GM19238 (cell line): ENCODE results near the gene ICA1L.

Source experiments
- DNase-seq: peaks from one replicate; pipeline ENCODE4 v3.0.0; 2011; ENCODE audit warnings: low spot score; ENCODE audit not compliant: insufficient read length

Gene ICA1L

DNA sequence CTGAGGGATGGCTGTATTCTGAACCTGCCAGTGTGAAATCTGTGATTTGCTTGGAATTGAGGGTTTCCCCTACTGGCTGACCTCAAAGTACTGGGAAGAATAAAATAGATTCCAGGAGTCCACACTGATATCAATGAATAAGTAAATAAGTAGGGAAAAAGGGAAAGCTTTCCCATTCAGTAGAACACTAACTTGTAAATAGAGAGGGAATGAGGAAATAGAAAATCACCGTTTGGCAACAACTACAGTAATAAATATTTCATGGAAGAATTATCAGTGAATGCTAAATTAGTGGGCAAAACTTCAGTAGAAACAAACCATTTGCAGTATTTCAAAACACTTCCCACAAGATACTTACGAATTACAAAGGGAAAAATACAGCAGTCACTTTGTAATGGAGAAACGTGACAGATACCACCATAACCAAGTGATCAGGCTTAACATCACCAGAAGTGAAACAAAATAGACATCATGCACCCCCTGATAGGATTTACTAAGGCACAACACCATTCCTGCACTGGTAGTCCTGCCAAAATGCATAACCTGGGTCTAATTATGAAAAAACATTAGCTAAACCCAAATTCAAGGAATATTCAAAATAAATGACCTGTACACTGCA lies 88.5 kb downstream of the ICA1L start:
- DNase-seq, result no peak

DNA sequence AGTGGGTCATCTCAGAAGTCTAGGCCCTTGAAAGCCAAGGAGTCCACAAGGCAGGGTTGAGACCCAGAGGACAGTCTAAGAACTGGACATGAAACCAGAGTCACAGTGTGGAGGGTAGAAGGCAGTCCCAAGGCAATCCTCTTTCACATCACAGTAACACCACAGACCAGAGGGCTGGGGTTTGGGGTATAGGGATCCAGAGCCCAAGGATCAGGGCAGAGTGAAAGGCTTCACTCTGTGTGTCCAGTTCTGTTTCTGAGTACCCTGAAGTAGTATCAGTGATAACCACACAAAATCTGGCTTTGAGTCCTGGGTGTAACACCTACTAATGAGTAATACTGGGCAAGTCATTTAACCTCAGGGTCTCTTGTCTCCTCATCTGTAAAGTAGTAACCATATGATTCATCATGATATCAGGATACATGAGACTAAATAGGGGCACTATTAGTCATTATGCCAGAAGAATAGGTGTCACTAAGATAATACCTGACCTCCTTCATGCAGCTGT lies 91.0 kb downstream of the ICA1L start:
- peak; percentile 9 for DNase-seq

DNA sequence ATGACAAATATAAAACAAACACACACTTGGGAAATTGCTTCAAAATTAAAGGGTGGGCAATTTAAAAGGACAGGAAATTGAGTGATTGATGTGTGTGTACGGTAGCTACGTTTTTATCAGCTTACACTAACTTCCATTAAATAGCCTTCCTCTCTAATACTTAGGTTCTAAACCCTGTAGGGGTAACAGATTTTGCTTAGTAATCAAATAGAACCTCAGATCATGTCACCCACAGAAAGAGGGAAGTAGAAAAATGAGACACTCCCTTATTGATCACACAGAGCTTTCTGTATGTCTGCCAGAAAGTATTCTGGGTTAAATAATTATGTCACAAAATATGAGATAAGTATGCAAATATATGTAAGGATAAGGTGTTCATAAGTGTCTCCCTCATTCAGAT lies 93.3 kb downstream of the ICA1L start:
- no peak for DNase-seq

DNA sequence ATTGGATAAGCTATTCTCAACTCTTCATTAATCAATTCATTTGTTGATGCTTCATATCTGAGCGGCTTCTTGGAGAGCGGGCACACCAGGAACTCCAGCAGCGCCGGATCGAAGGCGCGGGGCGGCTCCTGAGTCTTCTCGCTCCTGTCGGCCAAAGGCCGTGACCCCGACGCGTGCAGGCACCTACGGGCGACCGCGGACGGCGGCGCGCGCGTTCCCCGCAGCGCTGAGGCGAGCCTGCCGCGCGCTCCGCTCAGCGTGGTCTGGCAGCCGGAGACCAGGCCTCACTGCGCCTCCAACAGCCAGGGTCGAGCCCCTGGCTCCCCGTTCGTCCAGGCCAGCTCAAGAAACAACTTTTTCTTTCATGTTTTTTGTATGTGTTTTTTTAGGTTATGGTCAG lies 97.5 kb downstream of the ICA1L start:
- no peak for DNase-seq

DNA sequence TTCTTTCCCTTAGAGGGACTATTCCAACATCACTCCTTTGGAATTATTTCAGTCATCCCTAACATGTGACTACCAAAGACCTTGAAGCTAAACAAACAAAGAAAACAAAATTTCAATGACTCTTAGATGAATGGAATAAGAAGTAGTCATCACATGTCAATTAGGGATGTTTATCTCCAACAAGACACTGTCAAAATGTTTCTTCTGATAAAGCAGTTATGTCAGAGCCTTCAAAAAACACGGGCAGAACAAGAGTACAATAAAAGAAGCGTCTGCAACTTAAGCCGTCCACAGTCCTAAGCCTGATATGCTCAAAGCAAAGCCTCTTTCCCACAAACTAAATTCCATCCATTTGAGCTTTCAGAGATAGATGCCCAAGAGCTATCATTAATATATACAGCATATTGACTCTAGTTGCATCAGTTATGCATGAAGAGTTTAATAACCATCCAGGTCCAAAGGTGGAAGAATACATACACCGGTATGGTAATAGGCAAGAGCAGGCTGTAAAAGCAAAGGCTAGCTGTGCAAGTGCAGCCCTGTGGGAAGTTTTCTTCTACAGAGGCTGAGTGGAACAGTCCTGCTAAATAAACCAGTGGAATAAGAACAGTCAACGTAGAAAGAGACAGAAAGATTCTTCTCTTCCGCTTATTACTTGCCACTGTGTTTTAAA lies 98.1 kb downstream of the ICA1L start:
- no peak for DNase-seq

DNA sequence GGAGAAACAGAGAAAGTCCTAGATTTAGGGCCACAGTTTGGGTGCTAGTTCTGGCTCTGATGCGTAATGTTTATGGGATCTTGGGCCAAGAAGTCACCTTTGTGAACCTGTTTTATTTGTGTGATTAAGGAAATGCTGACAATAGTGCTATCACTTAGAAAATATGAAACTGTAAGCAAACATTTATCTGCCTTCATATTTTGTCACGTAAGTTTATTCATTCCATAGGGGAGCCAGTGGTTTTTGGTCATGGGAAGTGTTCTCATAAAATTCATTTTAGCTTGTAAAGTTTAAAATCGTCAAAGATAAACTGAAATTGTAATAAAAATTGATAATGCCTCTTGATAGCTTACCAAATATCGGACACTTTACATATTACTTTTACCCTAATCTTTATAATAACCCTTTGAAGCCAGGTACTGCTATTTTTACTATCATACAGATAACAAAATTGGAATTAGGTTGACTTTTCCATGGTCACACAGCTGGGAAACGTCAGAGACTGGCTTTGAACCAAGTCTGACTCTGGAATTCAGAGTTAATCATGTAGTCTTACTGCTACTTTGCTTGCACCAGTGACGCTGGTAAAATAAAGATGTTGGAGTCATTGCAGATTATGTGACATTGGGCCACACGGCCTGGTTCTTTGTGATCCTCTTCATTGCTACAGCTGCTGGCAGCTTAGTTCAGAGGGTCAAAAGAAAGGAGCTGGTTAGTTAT lies 99.7 kb downstream of the ICA1L start:
- no peak for DNase-seq

DNA sequence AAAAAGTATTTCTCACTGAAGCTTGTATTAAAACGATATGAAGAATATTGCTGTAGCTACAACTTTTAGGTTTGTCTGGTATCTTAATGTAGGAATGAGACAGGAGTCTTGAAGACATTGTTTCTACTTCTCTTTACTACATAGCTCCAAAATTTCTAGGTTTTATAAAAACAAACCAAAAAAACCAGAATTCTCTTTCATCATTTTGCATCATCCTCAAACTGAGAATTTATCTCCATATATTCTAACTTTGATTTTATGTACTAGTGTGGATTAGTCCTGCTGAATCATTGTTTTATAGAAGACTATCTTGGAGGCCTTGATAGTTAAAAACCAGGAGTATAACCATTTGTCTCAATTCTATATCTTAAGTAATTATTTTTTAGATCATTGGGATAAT lies 100.2 kb downstream of the ICA1L start:
- DNase-seq, result no peak

DNA sequence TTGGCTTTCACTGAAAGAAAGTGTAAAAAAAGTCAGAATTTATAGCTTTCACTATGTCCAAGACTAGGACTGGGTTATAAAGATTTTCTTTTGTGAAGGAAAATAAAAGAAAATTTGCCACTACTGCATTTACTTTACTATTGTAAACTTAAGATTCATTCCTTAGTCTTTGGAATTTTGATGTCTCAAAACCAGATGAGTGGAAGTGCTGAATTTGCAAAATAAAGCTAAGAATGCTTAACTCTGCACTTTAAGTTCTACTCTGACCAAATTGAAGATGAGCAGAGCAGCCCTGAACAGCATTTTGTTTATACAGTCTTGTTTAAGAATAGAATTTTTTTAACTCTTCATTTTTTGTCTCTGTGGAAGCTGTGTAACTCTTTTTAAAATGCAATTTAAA lies 102.4 kb downstream of the ICA1L start:
- DNase-seq, result no peak

DNA sequence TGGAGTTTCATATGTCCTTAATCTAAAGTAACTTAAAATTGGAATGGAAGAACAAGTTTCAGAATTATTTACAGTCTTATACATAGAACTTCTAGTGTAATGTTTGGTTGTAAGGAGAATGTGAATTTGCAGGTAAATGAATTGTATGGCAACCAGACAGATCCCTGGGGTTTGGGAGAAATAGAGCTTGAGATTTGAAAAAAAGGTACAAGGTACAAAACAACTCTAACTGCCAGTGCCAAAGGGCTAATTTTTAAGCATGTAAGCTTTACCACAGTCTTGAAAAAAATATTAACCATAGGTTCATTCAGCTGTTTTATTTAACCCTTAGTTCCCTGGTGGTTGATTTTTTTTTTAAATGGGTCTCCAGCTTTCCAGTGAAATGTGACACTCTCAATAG lies 103.3 kb downstream of the ICA1L start:
- DNase-seq, result no peak

DNA sequence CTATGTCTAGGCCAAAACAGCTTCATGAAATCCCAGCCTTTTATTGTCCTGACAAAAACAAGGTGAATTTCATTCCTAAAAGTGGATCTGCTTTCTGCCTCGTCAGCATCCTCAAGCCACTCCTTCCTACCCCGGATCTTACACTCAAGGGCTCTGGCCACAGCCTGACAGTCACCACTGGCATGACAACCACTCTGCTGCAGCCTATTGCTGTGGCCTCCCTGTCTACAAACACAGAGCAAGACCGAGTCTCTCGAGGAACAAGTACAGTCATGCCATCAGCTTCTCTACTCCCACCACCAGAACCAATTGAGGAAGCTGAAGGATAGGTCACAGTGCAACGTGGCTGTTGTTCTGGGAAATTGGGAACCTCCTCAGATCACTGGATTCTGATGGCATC lies 106.1 kb downstream of the ICA1L start:
- DNase-seq, result no peak

DNA sequence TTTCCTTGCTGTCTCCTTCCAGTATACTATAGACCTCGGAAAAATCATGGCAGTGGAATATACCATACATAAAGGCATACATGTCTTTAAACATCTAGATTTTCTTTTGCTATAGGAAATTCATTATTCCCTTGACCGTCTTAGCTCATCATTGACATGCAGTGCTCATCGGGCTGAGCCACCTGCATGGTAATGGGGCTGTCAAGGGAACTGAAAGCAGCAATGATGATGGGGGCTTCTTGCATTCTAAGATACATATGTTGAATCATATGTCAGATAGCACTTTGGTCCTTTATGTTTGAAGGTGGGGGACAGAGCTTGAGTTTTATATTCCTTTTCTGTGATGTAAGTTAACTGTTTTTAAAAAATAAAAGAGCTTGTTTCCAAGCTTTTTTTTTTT lies 106.6 kb downstream of the ICA1L start:
- no peak for DNase-seq

DNA sequence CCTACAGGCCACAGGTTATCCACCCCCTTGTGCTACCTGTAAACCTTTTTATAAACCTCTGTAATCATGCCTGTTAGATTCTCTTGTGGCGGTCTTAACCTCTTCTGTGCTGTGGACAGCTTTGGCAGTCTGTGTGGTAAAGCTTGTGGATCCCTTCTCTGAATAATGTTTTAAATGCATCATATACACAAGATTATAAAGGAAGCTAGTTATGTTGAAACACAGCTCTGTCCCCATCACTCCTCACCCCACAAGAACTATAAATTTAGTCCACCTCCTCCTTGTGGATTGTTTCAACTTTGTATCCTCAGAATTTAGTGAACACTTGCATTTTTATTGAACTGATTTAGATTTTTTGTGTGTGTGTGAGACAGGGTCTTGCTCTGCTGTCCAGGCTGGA lies 107.7 kb downstream of the ICA1L start:
- no peak for DNase-seq

DNA sequence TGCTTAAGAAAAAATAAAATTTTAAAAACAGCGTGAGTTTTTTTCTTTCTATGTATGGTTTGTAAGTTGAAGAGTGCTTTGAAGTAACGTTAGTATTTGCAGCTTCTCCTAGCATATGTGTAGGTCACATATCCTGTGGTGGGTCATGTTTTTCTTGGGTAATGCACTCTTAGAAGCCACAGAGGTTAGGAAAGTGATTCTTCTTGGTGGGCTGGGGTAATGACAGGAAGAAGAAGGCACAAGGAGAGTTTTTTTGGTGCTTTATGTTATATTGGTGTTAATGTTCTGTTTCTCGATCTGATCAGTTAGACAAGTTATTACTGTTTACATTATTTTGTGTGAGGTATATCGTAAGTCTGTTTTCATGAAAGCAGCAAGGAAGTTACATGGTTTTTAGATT lies 109.0 kb downstream of the ICA1L start:
- no peak for DNase-seq

DNA sequence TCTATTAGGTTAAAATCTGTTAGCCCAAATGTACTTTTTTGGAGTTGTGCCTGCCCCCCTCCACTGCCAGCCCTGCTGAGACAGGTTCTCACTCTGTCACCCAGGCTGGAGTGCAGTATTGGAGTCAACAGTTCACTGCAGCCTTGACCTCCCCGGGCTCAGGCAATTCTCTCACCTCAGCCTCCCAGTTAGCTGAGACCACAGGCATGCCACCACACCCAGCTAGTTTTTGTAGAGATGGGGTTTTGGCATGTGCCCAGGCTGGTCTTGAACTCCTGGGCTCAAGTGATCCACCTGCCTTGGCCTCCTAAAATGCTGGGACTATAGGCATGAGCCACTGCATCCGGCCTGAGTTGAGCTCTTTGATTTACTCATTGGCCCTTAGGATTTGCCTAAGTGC lies 110.7 kb downstream of the ICA1L start:
- DNase-seq, result no peak

DNA sequence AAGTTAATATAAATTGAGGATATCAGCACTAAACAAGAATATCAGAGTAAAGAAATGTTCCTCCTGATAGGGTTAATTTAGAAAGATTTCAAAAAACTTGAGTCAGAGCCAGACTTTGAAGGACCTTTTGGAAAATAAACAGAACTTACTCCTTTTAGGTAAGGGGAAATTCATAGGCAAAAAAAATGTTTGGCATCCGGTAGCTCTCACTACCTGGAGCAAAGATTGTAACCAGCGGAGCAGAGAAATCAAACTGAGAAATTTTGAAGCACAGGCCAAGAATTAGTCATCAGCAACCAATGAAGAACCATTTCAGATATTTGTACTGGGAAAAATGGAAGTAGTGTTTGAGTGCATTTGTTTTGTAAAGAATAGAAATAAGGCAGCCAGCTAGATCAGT lies 113.0 kb downstream of the ICA1L start:
- no peak for DNase-seq

DNA sequence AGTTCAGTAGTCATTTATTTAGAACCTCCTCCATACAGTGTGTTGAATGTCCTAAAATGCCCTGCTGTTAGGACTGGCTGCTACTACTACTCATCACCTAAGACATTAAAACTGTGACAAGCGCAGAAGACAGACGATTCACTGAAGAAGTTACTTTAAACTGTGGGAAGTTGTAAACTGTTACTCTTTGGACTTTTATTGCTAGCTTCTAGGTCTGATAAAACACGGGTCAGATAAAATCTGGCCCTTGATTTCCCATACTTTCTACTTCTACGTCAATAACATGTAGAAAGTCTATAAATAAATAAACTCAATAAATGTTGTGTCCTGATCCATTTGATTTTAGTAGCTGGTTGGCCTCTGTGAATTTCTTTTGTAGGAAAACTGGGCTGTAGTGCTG lies 113.4 kb downstream of the ICA1L start:
- DNase-seq, result no peak

DNA sequence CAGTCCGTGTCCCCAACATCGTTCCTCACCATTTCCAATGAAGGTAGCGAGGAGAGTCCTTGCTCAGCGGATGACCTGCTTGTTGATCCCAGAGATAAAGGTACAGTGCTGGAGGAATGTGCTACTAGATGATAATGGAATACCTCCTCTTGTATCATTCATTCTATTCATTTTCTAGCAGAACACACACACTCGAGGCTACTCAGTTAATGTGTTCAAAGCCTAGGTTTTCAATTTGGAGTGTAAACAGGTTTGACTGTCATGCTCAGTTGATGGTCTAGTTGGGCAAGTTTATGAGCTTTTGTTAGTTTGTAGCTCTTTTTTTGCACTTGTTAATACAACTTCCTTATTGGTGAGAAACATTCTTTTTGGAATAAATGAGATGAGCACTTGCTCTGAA lies 114.2 kb downstream of the ICA1L start:
- no peak for DNase-seq

DNA sequence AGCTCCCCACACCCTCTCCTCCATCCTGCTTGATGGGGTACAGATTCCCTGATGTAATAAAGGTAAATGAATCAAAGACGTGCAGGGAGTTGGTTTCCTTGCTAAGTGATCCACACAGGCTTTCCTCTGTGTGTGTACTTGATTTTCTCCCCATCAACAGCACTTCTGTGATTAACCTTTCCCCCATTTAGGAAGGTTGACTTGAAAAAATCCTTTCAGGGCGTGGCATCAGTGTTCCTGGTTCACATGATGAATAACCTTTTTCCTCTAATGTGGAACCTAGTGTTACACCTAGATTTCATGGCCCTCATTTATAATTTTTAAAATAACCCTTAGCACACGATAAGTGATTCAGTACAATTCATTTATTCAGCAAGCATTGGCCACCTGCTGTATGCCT lies 115.0 kb downstream of the ICA1L start:
- DNase-seq, result no peak

DNA sequence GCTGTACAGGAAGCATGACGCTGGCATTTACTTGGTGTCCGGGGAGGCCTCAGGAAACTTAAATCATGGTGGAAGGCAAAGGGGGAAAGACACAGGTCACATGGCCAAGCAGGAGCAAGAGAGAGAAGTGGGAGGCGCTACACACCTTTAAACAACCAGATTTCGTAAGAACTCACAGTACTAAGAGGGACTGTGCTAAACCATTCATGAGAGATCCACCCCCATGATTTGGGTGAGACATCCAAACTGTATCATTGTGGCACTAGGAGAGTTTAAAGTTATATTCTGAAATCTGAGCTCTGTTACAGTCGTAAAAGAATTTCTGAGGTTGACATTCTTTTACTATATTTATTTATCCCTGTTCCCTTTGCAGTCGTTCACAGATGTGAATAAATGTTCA lies 116.6 kb downstream of the ICA1L start:
- DNase-seq, result no peak

DNA sequence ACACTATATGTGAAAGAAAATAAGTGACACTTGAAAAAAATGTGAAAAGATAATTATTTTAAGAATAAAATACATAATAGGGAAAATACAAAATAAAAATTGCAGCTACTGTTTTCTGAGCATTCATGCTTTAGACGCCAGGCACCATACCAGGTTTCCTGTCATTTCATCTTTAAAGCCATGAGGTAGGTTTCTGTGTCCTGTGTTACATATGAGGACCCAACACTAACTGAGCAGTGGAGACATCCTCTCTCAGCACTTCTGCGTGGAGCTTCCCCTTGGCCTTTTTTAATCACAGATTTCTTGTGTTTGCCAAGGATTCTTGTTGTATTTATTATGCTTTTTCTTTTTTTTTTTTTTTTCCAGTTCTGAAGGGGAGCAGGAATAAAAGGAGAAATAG lies 119.5 kb downstream of the ICA1L start:
- no peak for DNase-seq

DNA sequence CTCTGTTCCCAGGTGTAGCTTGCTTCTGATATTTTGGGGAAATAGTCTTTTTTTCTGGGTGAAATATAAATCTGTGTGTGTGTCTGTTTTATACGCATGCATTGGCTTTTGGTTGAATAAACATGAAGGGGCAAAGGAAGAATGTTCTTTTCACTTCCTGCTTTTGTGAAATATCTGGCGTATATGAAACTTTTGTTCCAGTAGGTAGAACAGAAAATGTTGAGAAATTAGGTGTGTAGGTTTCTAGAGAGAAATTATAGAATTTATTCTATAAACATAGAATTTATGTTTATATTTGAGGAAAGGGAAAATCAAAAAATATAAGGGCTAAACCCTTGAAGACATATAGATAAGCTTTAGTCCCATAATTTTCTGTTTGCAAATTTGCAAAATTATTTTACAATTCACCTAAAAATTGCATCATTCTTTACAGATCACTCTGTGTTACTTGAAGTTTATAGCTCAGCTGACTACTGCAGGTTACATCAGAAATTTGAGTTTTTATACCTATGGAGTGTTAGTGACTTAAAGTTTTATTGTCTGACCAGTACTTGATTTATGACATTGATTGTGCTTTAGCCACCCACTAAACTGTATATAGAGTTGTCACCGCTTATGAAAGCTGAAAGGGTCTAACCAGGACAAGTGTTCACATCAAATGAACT lies 120.7 kb downstream of the ICA1L start:
- no peak for DNase-seq

DNA sequence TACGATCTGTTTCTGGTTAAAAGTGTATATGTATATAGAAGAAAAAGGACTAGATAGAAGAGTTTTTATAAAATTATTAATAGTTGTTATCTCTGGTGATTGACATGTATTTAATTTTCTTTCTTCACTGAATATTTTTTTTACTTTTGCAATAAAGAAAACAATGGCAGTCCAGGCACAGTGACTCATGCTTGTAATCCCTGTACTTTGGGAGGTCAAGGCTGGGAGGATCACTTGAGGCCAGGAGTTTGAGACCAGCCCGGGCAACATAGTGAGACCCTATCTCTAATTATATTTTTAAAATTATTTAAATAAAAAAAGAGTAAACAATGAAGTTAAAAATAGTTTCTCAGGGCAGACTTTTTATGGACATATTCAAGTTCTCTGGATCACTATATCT lies 122.1 kb downstream of the ICA1L start:
- no peak for DNase-seq
